SU-DHL-6 (cell line): Measurements from ENCODE around the gene AGAP1.

Experiments used
- EZH2phosphoT487 ChIP-seq: fragments of 200-600 bp; sonication (generic), shearing (Covaris generic); conservative IDR thresholded peaks from 2 replicates; pipeline ENCODE4 v1.6.1; 2018; ENCODE audit warnings: mild to moderate bottlenecking, antibody characterized with exemption, low read length, moderate library complexity, mixed read lengths
- TF ChIP-seq, protein P1 (sequence below): fragments of 200-600 bp; sonication (generic); IDR thresholded peaks from one replicate; pipeline ENCODE4 v1.5.1; 2017; ENCODE audit warnings: antibody characterized with exemption, mild to moderate bottlenecking, low read length, moderate library complexity; ENCODE audit not compliant: insufficient read depth, poor library complexity, severe bottlenecking

DNA sequence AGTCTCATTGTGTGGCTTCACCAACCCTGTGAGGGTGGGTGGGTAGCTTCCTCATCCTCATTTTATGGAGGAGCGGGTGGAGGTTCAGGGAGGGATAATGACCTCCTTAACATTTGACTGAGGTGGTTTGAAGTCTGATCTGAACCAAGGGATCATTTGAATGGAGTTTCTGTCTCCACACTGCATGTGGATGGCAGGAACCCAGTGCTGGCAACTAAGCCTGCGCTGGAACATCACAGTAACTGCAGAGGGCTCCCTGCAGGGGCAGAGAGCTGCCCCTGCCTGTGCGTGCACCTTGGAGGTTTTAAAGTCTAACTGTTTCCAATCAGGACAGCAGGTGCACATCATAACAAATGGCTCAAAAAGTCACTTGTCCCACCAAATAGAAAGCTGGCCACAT lies 3.3 kb downstream of the AGAP1 start:
- TF ChIP-seq, protein P1, sequence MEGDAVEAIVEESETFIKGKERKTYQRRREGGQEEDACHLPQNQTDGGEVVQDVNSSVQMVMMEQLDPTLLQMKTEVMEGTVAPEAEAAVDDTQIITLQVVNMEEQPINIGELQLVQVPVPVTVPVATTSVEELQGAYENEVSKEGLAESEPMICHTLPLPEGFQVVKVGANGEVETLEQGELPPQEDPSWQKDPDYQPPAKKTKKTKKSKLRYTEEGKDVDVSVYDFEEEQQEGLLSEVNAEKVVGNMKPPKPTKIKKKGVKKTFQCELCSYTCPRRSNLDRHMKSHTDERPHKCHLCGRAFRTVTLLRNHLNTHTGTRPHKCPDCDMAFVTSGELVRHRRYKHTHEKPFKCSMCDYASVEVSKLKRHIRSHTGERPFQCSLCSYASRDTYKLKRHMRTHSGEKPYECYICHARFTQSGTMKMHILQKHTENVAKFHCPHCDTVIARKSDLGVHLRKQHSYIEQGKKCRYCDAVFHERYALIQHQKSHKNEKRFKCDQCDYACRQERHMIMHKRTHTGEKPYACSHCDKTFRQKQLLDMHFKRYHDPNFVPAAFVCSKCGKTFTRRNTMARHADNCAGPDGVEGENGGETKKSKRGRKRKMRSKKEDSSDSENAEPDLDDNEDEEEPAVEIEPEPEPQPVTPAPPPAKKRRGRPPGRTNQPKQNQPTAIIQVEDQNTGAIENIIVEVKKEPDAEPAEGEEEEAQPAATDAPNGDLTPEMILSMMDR = no peak
- no peak for TF ChIP-seq EZH2phosphoT487
